HEK293T (cell line): ENCODE data around the gene WNK1.
A peak's percentile ranks its signal among the peaks of the same experiment; 100 is the strongest.

Experiments
- CTCF ChIA-PET: fragments of 350-600 bp; formaldehyde crosslinking; extraction: SDS; loops from one replicate; lab custom pipeline; 2021; ENCODE audit warnings: antibody characterized with exemption, inconsistent platforms; lab: Yijun Ruan, JAX
- POLR2A ChIA-PET: fragments of 350-600 bp; formaldehyde crosslinking; extraction: SDS; loops from one replicate; lab custom pipeline; 2020; ENCODE audit warnings: antibody characterized with exemption, inconsistent platforms; lab: Yijun Ruan, JAX
- DNase-seq: peaks from one replicate; pipeline ENCODE4 v3.0.0; 2012; ENCODE audit warnings: mixed read lengths; ENCODE audit errors: extremely low spot score
- ARNT ChIP-seq: fragments of 450-650 bp; IDR thresholded peaks from 2 replicates; pipeline ENCODE4 v1.6.1; 2017; ENCODE audit warnings: mild to moderate bottlenecking
- BHLHE40 ChIP-seq: fragments of 450-650 bp; IDR thresholded peaks from 2 replicates; pipeline ENCODE4 v1.6.1; 2016; ENCODE audit warnings: mild to moderate bottlenecking, moderate library complexity, borderline replicate concordance
- CTBP1 ChIP-seq: fragments of 450-650 bp; IDR thresholded peaks from 2 replicates; pipeline ENCODE4 v1.6.1; 2016; ENCODE audit warnings: borderline replicate concordance
- ELF4 ChIP-seq: fragments of 450-650 bp; IDR thresholded peaks from 2 replicates; pipeline ENCODE4 v1.6.1; 2017; ENCODE audit warnings: antibody characterized with exemption
- FOXA1 ChIP-seq: fragments of 450-650 bp; IDR thresholded peaks from 2 replicates; pipeline ENCODE4 v1.6.1; 2016; ENCODE audit warnings: mild to moderate bottlenecking
- FOXK2 ChIP-seq: fragments of 450-650 bp; IDR thresholded peaks from 2 replicates; pipeline ENCODE4 v1.6.1; 2016; ENCODE audit warnings: mild to moderate bottlenecking
- FOXM1 ChIP-seq: fragments of 450-650 bp; IDR thresholded peaks from 2 replicates; pipeline ENCODE4 v1.6.1; 2017; ENCODE audit warnings: mild to moderate bottlenecking, borderline replicate concordance
- HDGF ChIP-seq: fragments of 450-650 bp; IDR thresholded peaks from 2 replicates; pipeline ENCODE4 v1.6.1; 2017; ENCODE audit warnings: antibody characterized with exemption, borderline replicate concordance
- L3MBTL2 ChIP-seq: fragments of 450-650 bp; conservative IDR thresholded peaks from 2 replicates; pipeline ENCODE4 v1.6.1; 2016; ENCODE audit warnings: mild to moderate bottlenecking
- LEF1 ChIP-seq: fragments of 450-650 bp; IDR thresholded peaks from 2 replicates; pipeline ENCODE4 v1.6.1; 2017; ENCODE audit warnings: mild to moderate bottlenecking, borderline replicate concordance
- NFRKB ChIP-seq: fragments of 450-650 bp; IDR thresholded peaks from 2 replicates; pipeline ENCODE4 v1.6.1; 2016; ENCODE audit warnings: mild to moderate bottlenecking, moderate library complexity
- PKNOX1 ChIP-seq: fragments of 450-650 bp; IDR thresholded peaks from 2 replicates; pipeline ENCODE4 v1.6.1; 2016
- SP1 ChIP-seq: fragments of 450-650 bp; IDR thresholded peaks from 2 replicates; pipeline ENCODE4 v1.6.1; 2017
- SUZ12 ChIP-seq: fragments of 450-650 bp; IDR thresholded peaks from 2 replicates; pipeline ENCODE4 v1.6.1; 2016; ENCODE audit warnings: mild to moderate bottlenecking
- TARDBP ChIP-seq: fragments of 450-650 bp; IDR thresholded peaks from 2 replicates; pipeline ENCODE4 v1.6.1; 2016
- ZNF384 ChIP-seq: fragments of 450-650 bp; IDR thresholded peaks from 2 replicates; pipeline ENCODE4 v1.6.1; 2016

The WNK1 gene

GRCh38 chr12:795305-795704 lies 42.9 kb downstream of the WNK1 start:
- no peak for TF ChIP-seq L3MBTL2
- no peak for DNase-seq
- ChIA-PET POLR2A (interaction anchor here (0.7 kb wide), 1 partner anchor 43 kb away, joined by 3 read pairs; the partner anchor contains the start of gene WNK1), CTCF (no interaction called here)

- DNase-seq = no peak
- POLR2A ChIA-PET = interaction anchor here (1.9 kb wide), 1 partner anchor 48 kb away, joined by 5 read pairs; the partner anchor contains the start of gene WNK1
- TF ChIP-seq FOXM1 (no peak), LEF1 (no peak), PKNOX1 (no peak), FOXK2 (no peak), CTBP1 (no peak), HDGF (no peak), L3MBTL2 (no peak)
- CTCF ChIA-PET = interaction anchor here (0.5 to 1.4 kb wide), 3 partner anchors 9 to 100 kb away, joined by 3 to 6 read pairs (median 3); no protein-coding TSS in a partner anchor
These were observed 48.0 kb downstream of the WNK1 start for GRCh38 chr12:800401-800800.

- ChIA-PET POLR2A (no interaction called here), CTCF (interaction anchor here (1.0 kb wide), 1 partner anchor 48 kb away, joined by 3 read pairs; no protein-coding TSS in a partner anchor)
These were observed 50.1 kb downstream of the WNK1 start for GRCh38 chr12:802242-803120.

GRCh38 chr12:805022-805632 lies 52.7 kb downstream of the WNK1 start:
- ChIA-PET CTCF (interaction anchor here (1.8 kb wide), 1 partner anchor 11 kb away, joined by 10 read pairs; no protein-coding TSS in a partner anchor), POLR2A (interaction anchor here (2.2 kb wide), 1 partner anchor 54 kb away, joined by 15 read pairs; the partner anchor contains the start of gene WNK1)
- TF ChIP-seq HDGF (no peak), PKNOX1 (no peak), L3MBTL2 (no peak), ZNF384 (no peak), CTBP1 (no peak), FOXK2 (no peak), SUZ12 (no peak), SP1 (no peak), FOXA1 (no peak), TARDBP (no peak), LEF1 (no peak), FOXM1 (no peak), ARNT (no peak)
- DNase-seq = no peak

More at GRCh38 chr12:802242-803120, 50.1 kb downstream of the WNK1 start:
- DNase-seq = no peak
- TF ChIP-seq PKNOX1 (no peak), HDGF (no peak), ELF4 (no peak), SUZ12 (no peak), TARDBP (no peak), BHLHE40 (no peak), FOXM1 (no peak), ZNF384 (no peak), FOXA1 (no peak), NFRKB (no peak)

GRCh38 chr12:806200-806791 lies 53.9 kb downstream of the WNK1 start:
- peak; percentile 43 for DNase-seq
- ChIA-PET POLR2A (interaction anchor here (0.7 to 2.2 kb wide), 4 partner anchors 8 to 55 kb away, joined by 3 to 15 read pairs (median 3); partner anchors contain the start of gene WNK1), CTCF (interaction anchor here (0.8 to 1.4 kb wide), 2 partner anchors 10 to 21 kb away, joined by 3 to 5 read pairs; no protein-coding TSS in a partner anchor)
- TF ChIP-seq NFRKB = no peak
- TF ChIP-seq FOXA1 = no peak
- no peak for TF ChIP-seq L3MBTL2
- peak; percentile 36; the same call in 1 of the 2 replicates for TF ChIP-seq ZNF384
- no peak for TF ChIP-seq SUZ12
- TF ChIP-seq SP1 = no peak
- no peak for TF ChIP-seq BHLHE40
- TF ChIP-seq HDGF = no peak
- TF ChIP-seq LEF1 = no peak
- no peak for TF ChIP-seq FOXM1
- 0 out of 2 replicates have a peak, but pooled peaks have one; percentile 43 for TF ChIP-seq TARDBP
- TF ChIP-seq FOXK2 = no peak
- no peak for TF ChIP-seq ELF4
- peak; percentile 95 for TF ChIP-seq PKNOX1
- TF ChIP-seq ARNT = 0 out of 2 replicates have a peak, but pooled peaks have one; percentile 41
- TF ChIP-seq CTBP1 = peak; percentile 99
